T47D (cell line): ENCODE results near the gene SYNPO.

Experiments
- DNase-seq, 2 experiments: peaks; one replicate each; pipeline versions ENCODE4 v3.0.0 to v3.0.0-alpha.2; 2011 to 2012; ENCODE audit warnings: low read depth in 1 of 2, low spot score in 1 of 2
- JUND ChIP-seq: IDR thresholded peaks from 2 replicates; pipeline ENCODE4 v1.6.1; 2012; ENCODE audit warnings: low read depth
- in situ Hi-C: cut with HindIII; loops from 2 replicates; pipeline ENCODE4 v1.10.0; 2016; ENCODE audit warnings: low sequenced_read_pairs, low pct_unique_long_range_greater_than_20kb

SYNPO gene

GRCh38 chr5:150642991-150643710, 2.7 kb downstream of the SYNPO start:
- DNase-seq = peak in 1 of 2 experiments; percentile 49
- no peak for TF ChIP-seq JUND
- in situ Hi-C loops = no loop called here

- in situ Hi-C loops = no loop called here
- DNase-seq = no peak
- TF ChIP-seq JUND = no peak
These were observed 3.6 kb downstream of the SYNPO start for GRCh38 chr5:150644058-150644457.

GRCh38 chr5:150644514-150644913, 4.1 kb downstream of the SYNPO start:
- TF ChIP-seq JUND = no peak
- peak in 1 of 2 experiments; percentile 33 for DNase-seq
- in situ Hi-C loops = no loop called here

- in situ Hi-C loops = no loop called here
These were observed 4.7 kb downstream of the SYNPO start for GRCh38 chr5:150645070-150645700.

DNA sequence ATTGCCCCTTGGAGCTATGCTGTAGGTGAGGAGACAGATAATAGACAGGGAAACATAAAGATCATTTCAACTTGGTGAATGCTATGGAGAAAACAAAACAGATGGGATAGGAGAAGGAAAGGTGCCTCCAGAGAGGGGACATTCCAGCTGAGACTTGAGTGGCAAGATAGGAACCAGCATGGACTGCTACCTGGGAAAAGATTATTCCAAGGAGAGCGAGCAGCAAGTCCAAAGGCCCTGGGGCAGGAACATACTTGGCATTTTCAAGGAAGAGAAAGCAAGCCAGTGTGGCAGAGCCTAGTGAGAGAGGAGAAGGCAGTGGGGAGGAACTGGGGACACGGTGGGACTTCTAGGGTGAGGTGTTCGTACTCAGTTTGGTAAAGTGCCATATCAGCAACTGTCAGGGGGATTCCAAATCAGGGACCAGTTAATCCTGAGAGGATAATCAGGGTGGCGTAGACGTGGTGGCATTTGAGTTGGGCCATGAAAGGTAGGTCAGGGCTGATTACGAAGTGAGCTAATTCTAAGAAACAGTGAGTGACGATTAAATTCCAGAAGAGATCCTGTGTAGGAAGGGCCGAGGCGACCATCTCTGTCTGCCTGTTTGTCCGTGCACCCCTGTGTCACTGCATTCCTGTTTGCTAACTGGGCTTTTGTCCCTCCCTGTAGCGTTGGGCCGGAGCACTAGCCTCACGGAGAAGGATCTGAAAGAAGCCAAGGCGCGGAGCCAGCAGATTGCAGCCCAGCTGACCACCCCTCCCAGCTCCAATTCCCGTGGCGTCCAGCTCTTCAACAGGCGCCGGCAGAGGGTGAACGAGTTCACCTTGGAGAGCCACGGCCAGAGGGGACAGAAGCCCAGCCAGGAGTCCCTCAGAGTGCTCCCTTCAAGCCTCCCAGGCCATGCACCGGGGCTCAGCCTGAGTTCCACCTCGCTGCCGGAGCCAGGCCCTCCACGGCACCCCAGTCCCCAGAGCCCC, 7.1 kb downstream of the SYNPO start:
- DNase-seq = no peak
- TF ChIP-seq JUND = no peak
- in situ Hi-C loops = no loop called here

More at GRCh38 chr5:150645070-150645700, 4.7 kb downstream of the SYNPO start:
- TF ChIP-seq JUND = no peak
- DNase-seq = no peak

DNA sequence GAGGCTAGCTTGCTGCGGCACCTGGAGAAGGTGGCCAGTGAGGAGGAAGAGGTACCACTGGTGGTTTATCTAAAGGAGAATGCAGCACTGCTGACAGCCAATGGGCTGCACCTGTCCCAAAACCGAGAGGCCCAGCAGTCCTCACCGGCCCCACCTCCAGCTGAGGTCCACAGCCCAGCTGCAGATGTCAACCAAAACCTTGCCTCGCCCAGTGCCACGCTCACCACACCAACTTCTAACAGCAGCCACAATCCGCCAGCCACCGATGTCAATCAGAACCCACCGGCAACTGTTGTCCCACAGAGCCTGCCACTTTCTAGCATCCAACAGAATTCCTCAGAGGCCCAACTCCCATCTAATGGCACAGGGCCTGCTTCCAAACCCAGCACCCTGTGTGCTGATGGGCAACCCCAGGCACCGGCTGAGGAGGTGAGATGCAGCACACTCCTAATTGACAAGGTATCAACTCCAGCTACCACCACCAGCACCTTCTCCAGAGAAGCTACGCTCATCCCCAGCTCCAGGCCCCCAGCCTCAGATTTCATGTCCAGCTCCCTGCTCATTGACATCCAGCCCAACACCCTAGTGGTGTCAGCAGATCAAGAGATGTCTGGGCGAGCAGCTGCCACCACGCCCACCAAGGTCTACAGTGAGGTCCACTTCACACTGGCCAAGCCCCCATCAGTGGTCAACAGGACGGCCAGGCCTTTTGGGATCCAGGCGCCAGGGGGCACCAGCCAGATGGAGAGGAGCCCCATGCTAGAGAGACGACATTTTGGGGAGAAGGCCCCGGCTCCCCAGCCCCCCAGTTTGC, 8.0 kb downstream of the SYNPO start:
- no peak for DNase-seq
- TF ChIP-seq JUND = no peak
- in situ Hi-C loops = no loop called here

- in situ Hi-C loops = no loop called here
- TF ChIP-seq JUND = no peak
- DNase-seq = no peak
These were observed 8.9 kb downstream of the SYNPO start for GRCh38 chr5:150649108-150650020.

GRCh38 chr5:150650021-150651006, 9.9 kb downstream of the SYNPO start:
- in situ Hi-C loops = no loop called here

GRCh38 chr5:150651382-150651781, 10.9 kb downstream of the SYNPO start:
- peak in 1 of 2 experiments; percentile 67 for DNase-seq
- no peak for TF ChIP-seq JUND
- in situ Hi-C loops = no loop called here

More at GRCh38 chr5:150650021-150651006, 9.9 kb downstream of the SYNPO start:
- DNase-seq = no peak
- TF ChIP-seq JUND = no peak

GRCh38 chr5:150651924-150652671, 11.6 kb downstream of the SYNPO start:
- DNase-seq = no peak
- in situ Hi-C loops = no loop called here
- TF ChIP-seq JUND = no peak
